Eye (tissue), 1 donor: Measurements from ENCODE around the gene SCO2.
A peak's percentile ranks its signal among the peaks of the same experiment; 100 is the strongest.

Source experiments
- DNase-seq: peaks from one replicate; pipeline ENCODE4 v3.0.0-alpha.2; 2015

The SCO2 gene

GRCh38 chr22:50517495-50518260 lies 7.7 kb downstream of the SCO2 start:
- DNase-seq, result no peak

- no peak for DNase-seq
Measured at GRCh38 chr22:50516891-50517290, 8.5 kb downstream of the SCO2 start.

GRCh38 chr22:50516068-50516467 lies 9.3 kb downstream of the SCO2 start:
- DNase-seq, result no peak

- DNase-seq, result no peak
Measured at GRCh38 chr22:50513175-50513574, 12.2 kb downstream of the SCO2 start.

- DNase-seq, result no peak
Measured at GRCh38 chr22:50508897-50509296, 16.5 kb downstream of the SCO2 start.

GRCh38 chr22:50507991-50508884 lies 17.2 kb downstream of the SCO2 start, which contains the start of gene NCAPH2:
Gene NCAPH2, plus strand, starts transcription at chr22:50508224. Its CDS starts 114 bp downstream, at chr22:50508338.
- DNase-seq, result peak; percentile 99

GRCh38 chr22:50507421-50507990 lies 17.9 kb downstream of the SCO2 start, which contains the start of gene LMF2:
Gene LMF2, minus strand, starts transcription at chr22:50507702. Its CDS starts 27 bp downstream, at chr22:50507675.
- DNase-seq, result no peak

- DNase-seq, result peak; percentile 13
Measured at GRCh38 chr22:50506611-50507420, 18.6 kb downstream of the SCO2 start.

- no peak for DNase-seq
Measured at GRCh38 chr22:50505776-50506610, 19.4 kb downstream of the SCO2 start.

GRCh38 chr22:50505276-50505775 lies 20.1 kb downstream of the SCO2 start:
- no peak for DNase-seq

GRCh38 chr22:50504369-50505211 lies 20.8 kb downstream of the SCO2 start:
- no peak for DNase-seq

- DNase-seq, result no peak
Measured at GRCh38 chr22:50503475-50504145, 21.8 kb downstream of the SCO2 start.

GRCh38 chr22:50502628-50503474 lies 22.5 kb downstream of the SCO2 start:
- no peak for DNase-seq

- DNase-seq, result no peak
Measured at GRCh38 chr22:50502096-50502495, 23.3 kb downstream of the SCO2 start.

- DNase-seq, result no peak
Measured at GRCh38 chr22:50500452-50500851, 24.9 kb downstream of the SCO2 start.

- DNase-seq, result peak; percentile 81
Measured at GRCh38 chr22:50498322-50498890, 27.0 kb downstream of the SCO2 start.

GRCh38 chr22:50497093-50497492 lies 28.3 kb downstream of the SCO2 start:
- DNase-seq, result no peak

GRCh38 chr22:50490531-50491308 lies 34.7 kb downstream of the SCO2 start:
- DNase-seq, result no peak
